Esophagus squamous epithelium (tissue), 5 donors: ENCODE results near the gene RNF112. TPM values are rescaled to one million over a fixed set of nuclear protein-coding genes. Genes with fewer than 3 reads are reported as not detected.

Experiments used
- DNase-seq: peaks from one replicate; lab custom pipeline; 2025; lab: John Stamatoyannopoulos, UW
- H3K27ac ChIP-seq, 4 donors: fragments of 200-600 bp; sonication (generic); one replicate each; pipeline ENCODE4 v1.5.1; 2016 to 2019; ENCODE audit warnings: mild to moderate bottlenecking in 1 of 4
- H3K27me3 ChIP-seq, 4 donors: fragments of 200-600 bp; sonication (generic); 1 replicate in 3 of 4; 2 replicates in 1 of 4; pipeline versions ENCODE4 v1.5.1 to v1.6.0; 2017 to 2021; ENCODE audit warnings: antibody characterized with exemption in 1 of 4
- H3K36me3 ChIP-seq, 3 donors: fragments of 200-600 bp; sonication (generic); one replicate each; pipeline ENCODE4 v1.5.1; 2016 to 2019
- H3K4me1 ChIP-seq, 3 donors: fragments of 200-600 bp; sonication (generic); one replicate each; pipeline ENCODE4 v1.5.1; 2017 to 2019
- H3K4me3 ChIP-seq, 4 donors: fragments of 200-600 bp; sonication (generic); 1 replicate in 3 of 4; 2 replicates in 1 of 4; pipeline ENCODE4 v1.5.1; 2016 to 2019; ENCODE audit warnings: mild to moderate bottlenecking in 2 of 4, moderate library complexity in 1 of 4
- H3K9me3 ChIP-seq, 3 donors: fragments of 200-600 bp; sonication (generic); one replicate each; pipeline ENCODE4 v1.5.1; 2016 to 2019
- POLR2A ChIP-seq, 4 donors: fragments of 450-650 bp; IDR thresholded peaks; one replicate each; pipeline ENCODE4 v1.6.1; 2017; ENCODE audit warnings: antibody characterized with exemption in 4 of 4, mild to moderate bottlenecking in 4 of 4, moderate library complexity in 3 of 4
- WGBS, 2 donors: methylation state at CpG; one replicate each; pipeline ENCODE4 v1.1.5; 2018; 5-methylcytosine and 5-hydroxymethylcytosine counted together
- intact Hi-C: fragments of 100-400 bp; cut with DNase I; formaldehyde crosslinking; loops from one replicate; pipeline ENCODE4 v1.15.0; 2022
- total RNA-seq, 4 donors: library from RNA; depleted of rRNA; stranded (reverse); fragments of >200 nt; gene quantifications; one replicate each; pipeline ENCODE4 v1.1.0, GENCODE V29; 2016
- TF ChIP-seq, protein P1 (sequence below), 6 experiments: fragments of 450-650 bp in 4 of 6; fragments of 200-600 bp in 2 of 6; sonication (generic) in 2 of 6; IDR thresholded peaks; one replicate each; pipeline ENCODE4 v1.5.1; 2016 to 2019; ENCODE audit warnings: antibody characterized with exemption in 6 of 6, mild to moderate bottlenecking in 4 of 6, moderate library complexity in 4 of 6
- donor health status: DM: yes; HTN: yes; CAD: no.

Gene RNF112
- total RNA-seq, 4 donors from 2014 or later, result 0.45 to 1.5 (median 0.92) TPM; not detected in 1

DNA sequence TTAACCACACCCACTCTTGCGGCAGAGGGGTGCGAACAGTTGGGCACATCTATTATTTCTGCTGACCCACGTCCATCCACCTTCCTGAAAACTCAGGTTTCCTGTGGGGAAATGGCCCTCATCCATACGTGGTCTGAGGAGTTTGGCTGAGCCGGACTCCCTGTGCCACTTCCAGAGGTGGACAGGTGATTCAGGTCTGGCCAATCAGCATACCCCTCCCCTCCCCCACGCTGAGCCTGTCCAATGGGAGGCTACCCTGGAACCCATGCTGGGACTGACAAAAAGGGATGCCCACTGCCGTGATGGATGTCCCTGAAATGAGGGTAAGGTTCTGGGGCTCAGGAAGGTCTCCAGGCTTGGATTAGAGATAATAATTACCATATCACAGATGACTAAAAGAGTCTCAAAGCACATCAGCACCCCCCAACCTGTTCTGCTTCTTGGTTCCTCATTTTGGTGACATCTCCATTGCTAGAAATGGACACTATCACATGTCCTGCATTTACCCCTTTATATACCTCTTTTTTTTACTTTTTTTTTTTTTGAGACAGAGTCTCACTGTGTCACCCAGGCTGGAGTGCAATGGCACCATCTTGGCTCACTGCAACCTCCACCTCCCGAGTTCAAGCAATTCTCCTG, 38.0 kb upstream of the RNF112 start:
- Histone ChIP-seq H3K4me3 (no peak overlapping the region), H3K4me1 (peaks cover 0 to 50% (median 23%) of the 10 kb centered on the region in 3 donors), H3K27ac (no peak overlapping the region), H3K27me3 (no peaks in the 10 kb centered on the region), H3K36me3 (no peaks in the 10 kb centered on the region), H3K9me3 (no peaks in the 10 kb centered on the region)
- WGBS, 2 donors, result 84 to 85% methylated on average over 7 of the region's 8 CpGs
- TF ChIP-seq, protein P1, sequence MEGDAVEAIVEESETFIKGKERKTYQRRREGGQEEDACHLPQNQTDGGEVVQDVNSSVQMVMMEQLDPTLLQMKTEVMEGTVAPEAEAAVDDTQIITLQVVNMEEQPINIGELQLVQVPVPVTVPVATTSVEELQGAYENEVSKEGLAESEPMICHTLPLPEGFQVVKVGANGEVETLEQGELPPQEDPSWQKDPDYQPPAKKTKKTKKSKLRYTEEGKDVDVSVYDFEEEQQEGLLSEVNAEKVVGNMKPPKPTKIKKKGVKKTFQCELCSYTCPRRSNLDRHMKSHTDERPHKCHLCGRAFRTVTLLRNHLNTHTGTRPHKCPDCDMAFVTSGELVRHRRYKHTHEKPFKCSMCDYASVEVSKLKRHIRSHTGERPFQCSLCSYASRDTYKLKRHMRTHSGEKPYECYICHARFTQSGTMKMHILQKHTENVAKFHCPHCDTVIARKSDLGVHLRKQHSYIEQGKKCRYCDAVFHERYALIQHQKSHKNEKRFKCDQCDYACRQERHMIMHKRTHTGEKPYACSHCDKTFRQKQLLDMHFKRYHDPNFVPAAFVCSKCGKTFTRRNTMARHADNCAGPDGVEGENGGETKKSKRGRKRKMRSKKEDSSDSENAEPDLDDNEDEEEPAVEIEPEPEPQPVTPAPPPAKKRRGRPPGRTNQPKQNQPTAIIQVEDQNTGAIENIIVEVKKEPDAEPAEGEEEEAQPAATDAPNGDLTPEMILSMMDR (IDR thresholded peaks at IDR 0.05), result no peak
- no peak for TF ChIP-seq POLR2A (IDR thresholded peaks at IDR 0.05)
- DNase-seq, result no peak
- intact Hi-C loops, result no loop called here

DNA sequence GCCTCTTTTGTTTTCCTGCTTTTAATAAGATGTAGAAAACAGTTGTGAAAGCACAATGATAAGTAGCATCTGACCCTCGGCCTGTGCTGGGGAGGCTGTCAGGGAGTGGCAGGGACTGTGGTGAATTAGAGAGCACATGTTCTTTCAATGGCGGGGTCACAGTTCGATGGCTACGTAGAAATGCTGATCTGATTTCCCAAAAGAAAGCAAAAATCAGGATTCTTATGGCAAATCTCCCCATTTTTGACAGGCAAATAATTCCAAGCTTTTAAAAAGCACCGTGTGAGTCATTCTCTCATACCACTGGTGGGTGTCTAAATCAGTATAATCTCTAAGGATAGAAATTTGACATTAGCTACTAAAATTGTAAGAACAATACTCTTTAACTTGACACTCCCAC, 36.9 kb upstream of the RNF112 start:
- no peaks in the 10 kb centered on the region for H3K27me3 ChIP-seq
- 85 to 88% methylated on average over 5 of the region's 5 CpGs for WGBS, 2 donors
- H3K27ac ChIP-seq, result peak overlapping the region in 1 of 4 donors; percentile 13
- no peak for DNase-seq
- H3K36me3 ChIP-seq, result peaks cover 0 to under 1% (median 0%) of the 10 kb centered on the region in 3 donors
- peaks cover 6 to 55% (median 26%) of the 10 kb centered on the region in 3 donors for H3K4me1 ChIP-seq
- TF ChIP-seq, protein P1 (IDR thresholded peaks at IDR 0.05), result no peak
- no peak for TF ChIP-seq POLR2A (IDR thresholded peaks at IDR 0.05)
- H3K4me3 ChIP-seq, result no peak overlapping the region
- intact Hi-C loops, result no loop called here
- H3K9me3 ChIP-seq, result no peaks in the 10 kb centered on the region

DNA sequence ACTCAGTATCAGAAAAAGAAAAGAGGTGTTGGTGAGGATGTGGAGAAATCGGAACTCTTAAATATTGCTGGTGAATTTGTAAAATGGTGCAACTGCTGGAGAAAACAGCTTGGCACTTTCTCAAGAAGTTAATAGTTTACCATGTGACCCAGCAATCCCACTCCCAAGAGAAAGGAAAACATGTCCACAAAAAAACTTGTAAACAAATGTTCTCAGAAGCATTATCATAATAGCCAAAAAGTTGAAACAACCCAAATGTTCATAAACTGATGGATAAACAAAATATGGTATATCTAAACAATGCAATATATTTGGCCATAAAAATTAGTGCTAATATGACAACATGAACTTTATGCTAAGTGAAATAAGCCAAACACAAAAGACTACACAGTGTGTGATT, 35.3 kb upstream of the RNF112 start:
- Histone ChIP-seq H3K36me3 (peaks cover 4 to 17% (median 9%) of the 10 kb centered on the region in 3 donors), H3K4me3 (no peak overlapping the region), H3K27me3 (no peaks in the 10 kb centered on the region), H3K27ac (no peak overlapping the region), H3K9me3 (no peaks in the 10 kb centered on the region), H3K4me1 (peaks cover 12 to 57% (median 27%) of the 10 kb centered on the region in 3 donors)
- WGBS, 2 donors, result 71 to 100% methylated on average over 1 of the region's 1 CpG
- intact Hi-C loops, result loop anchor here (5.0 kb wide), 1 partner anchor 72 kb away; no protein-coding TSS in a partner anchor
- TF ChIP-seq, protein P1 (IDR thresholded peaks at IDR 0.05), result no peak
- DNase-seq, result no peak

DNA sequence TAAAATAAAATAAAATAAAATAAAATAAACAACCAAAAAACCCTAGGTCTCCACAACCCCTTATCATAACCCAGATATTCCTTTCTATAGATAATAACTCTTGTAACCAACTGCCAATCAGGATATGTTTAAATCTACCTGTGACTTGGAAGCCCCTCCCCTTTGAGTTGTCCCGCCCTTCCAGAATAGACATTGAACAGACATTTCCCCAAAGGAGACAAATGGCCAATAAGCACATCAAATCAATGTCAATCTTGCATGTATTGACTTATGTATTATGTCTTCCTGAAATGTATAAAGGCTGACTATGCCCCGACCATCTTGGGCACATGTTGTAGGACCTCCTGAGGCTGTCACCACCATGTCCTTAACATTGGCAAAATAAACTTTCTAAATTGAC, 34.2 kb upstream of the RNF112 start:
- Histone ChIP-seq H3K4me1 (peaks cover 12 to 57% (median 19%) of the 10 kb centered on the region in 3 donors), H3K9me3 (no peaks in the 10 kb centered on the region), H3K27ac (peak overlapping the region; percentile 90 to 99 (median 96)), H3K27me3 (no peaks in the 10 kb centered on the region), H3K36me3 (peaks cover 15 to 28% (median 15%) of the 10 kb centered on the region in 3 donors), H3K4me3 (peak overlapping the region; percentile 59 to 89 (median 75))
- no peak for DNase-seq
- WGBS, 2 donors, result 26 to 27% methylated on average over 2 of the region's 2 CpGs
- TF ChIP-seq, protein P1 (IDR thresholded peaks at IDR 0.05), result no peak
- no peak for TF ChIP-seq POLR2A (IDR thresholded peaks at IDR 0.05)
- intact Hi-C loops, result loop anchor here (5.0 kb wide), 1 partner anchor 70 kb away; no protein-coding TSS in a partner anchor
